B cell (primary cell): ENCODE measurements around the gene SLC19A1.

Source experiments
- CTCF ChIP-seq: fragments of 200-600 bp; IDR thresholded peaks from one replicate; pipeline ENCODE4 v1.8.0; 2022; ENCODE audit warnings: antibody characterized with exemption, mild to moderate bottlenecking
- EZH2 ChIP-seq: IDR thresholded peaks from 2 replicates; pipeline ENCODE4 v1.6.1; 2012; ENCODE audit warnings: borderline replicate concordance, low read depth, mild to moderate bottlenecking, moderate library complexity, low read length; ENCODE audit not compliant: insufficient read depth, poor library complexity, severe bottlenecking

DNA sequence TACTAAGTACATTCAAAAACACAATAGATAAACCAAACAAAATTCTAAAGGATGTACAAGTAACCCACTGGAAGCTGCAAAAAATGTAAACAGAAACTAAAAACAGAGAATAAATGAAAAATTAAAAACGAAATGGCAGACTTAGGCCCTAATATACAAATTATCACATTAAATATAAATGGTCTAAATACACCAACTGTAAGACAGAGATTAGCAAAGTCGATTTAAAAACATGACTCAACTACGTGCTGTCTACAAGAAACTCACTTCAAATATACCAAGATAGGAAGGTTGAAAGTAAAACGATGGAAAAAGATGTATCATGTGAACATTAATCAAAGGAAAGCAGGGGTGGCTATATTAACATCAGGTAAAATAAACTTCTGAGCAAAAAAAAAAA lies 23.1 kb downstream of the SLC19A1 start:
- no peak for TF ChIP-seq CTCF
- TF ChIP-seq EZH2: no peak
